K562 (cell line): ENCODE measurements around the gene SEPTIN2. TPM values are rescaled to one million over a fixed set of nuclear protein-coding genes. Genes with fewer than 3 reads are reported as not detected.

Experiments used
- ATAC-seq: fragments of 200-7000 bp; cut with Tn5 transposase; 3 replicates; pipeline ENCODE4 v1.9.1; 2020; ENCODE audit warnings: moderate library complexity
- BruUV-seq: library from RNA; stranded (reverse); fragments of 400-500 nt; replicated peaks from 2 replicates; lab custom pipeline; 2021; lab: Mats Ljungman, UMichigan
- CTCF ChIA-PET: fragments of 300-600 bp; formaldehyde crosslinking; extraction: SDS; loops from one replicate; lab custom pipeline; 2021; ENCODE audit warnings: low intra/inter-chr PET ratio; lab: Yijun Ruan, JAX
- POLR2A ChIA-PET: fragments of 300-600, 350-650 bp; sonication (Branson Sonifier 250); formaldehyde crosslinking; extraction: SDS; loops from one replicate; lab custom pipeline; 2021; ENCODE audit warnings: antibody characterized with exemption, inconsistent platforms; lab: Yijun Ruan, JAX
- DNase-seq, 4 experiments: peaks; one replicate each; pipeline versions ENCODE4 v3.0.0 to v3.0.0-alpha.2; 2011 to 2018; ENCODE audit warnings: low spot score in 3 of 4, mixed read lengths in 3 of 4; ENCODE audit errors: extremely low read depth in 1 of 4
- FAIRE-seq: peaks from 2 replicates; lab custom pipeline; 2011; peaks lifted over from hg19 to GRCh38; lab: Jason Lieb, UNC
- H2AFZ ChIP-seq: 2 replicates; pipeline ENCODE4 v1.6.0; 2011; ENCODE audit warnings: low read depth, low read length, control low read depth, inconsistent platforms
- H3K27ac ChIP-seq: fragments of 200-600 bp; 3 replicates; pipeline ENCODE4 v1.8.0; 2011; ENCODE audit warnings: low read depth, mild to moderate bottlenecking, control low read depth, inconsistent platforms, low read length, moderate library complexity, mixed read lengths; ENCODE audit errors: extremely low read depth
- H3K27me3 ChIP-seq, 2 experiments: fragments of 300-600 bp in 1 of 2; 2 replicates in 1 of 2; 3 replicates in 1 of 2; pipeline versions ENCODE4 v1.6.0 to v1.8.0; 2011; ENCODE audit warnings: inconsistent platforms in 2 of 2, low read length in 2 of 2, mild to moderate bottlenecking in 1 of 2, mixed read lengths in 1 of 2, moderate library complexity in 1 of 2; ENCODE audit not compliant: control insufficient read depth in 2 of 2, insufficient read depth in 2 of 2
- H3K36me3 ChIP-seq: fragments of 300-600 bp; 3 replicates; pipeline ENCODE4 v1.8.0; 2011; ENCODE audit warnings: mild to moderate bottlenecking, low read length, inconsistent platforms; ENCODE audit not compliant: control insufficient read depth, insufficient read depth
- H3K4me1 ChIP-seq, 2 experiments: fragments of 200-600 bp in 1 of 2; replicated peaks in 1 of 2; 2 replicates in 1 of 2; 3 replicates in 1 of 2; pipeline versions ENCODE4 v1.5.1 to v1.8.0; 2011; ENCODE audit warnings: inconsistent platforms in 2 of 2, low read length in 2 of 2, mild to moderate bottlenecking in 1 of 2, mixed read lengths in 1 of 2, moderate library complexity in 1 of 2; ENCODE audit not compliant: control insufficient read depth in 2 of 2, insufficient read depth in 2 of 2
- H3K4me2 ChIP-seq: 2 replicates; pipeline ENCODE4 v1.6.1; 2011; ENCODE audit warnings: low read length, control low read depth, inconsistent platforms, mixed read lengths; ENCODE audit not compliant: insufficient read depth
- H3K4me3 ChIP-seq: fragments of 200-600 bp; sonication (generic), shearing (Covaris generic); 2 replicates; pipeline ENCODE4 v1.5.1; 2016; ENCODE audit warnings: control low read depth, inconsistent platforms
- H3K79me2 ChIP-seq: fragments of 200-600 bp; 3 replicates; pipeline ENCODE4 v1.8.0; 2011; ENCODE audit warnings: low read length, inconsistent platforms; ENCODE audit not compliant: control insufficient read depth, insufficient read depth
- H3K9ac ChIP-seq, 2 experiments: 2 replicates each; pipeline versions ENCODE4 v1.6.0 to v1.6.1; 2011; ENCODE audit warnings: low read depth in 2 of 2, low read length in 2 of 2, control low read depth in 1 of 2, inconsistent platforms in 1 of 2, mild to moderate bottlenecking in 1 of 2, mixed read lengths in 1 of 2; ENCODE audit not compliant: insufficient read depth in 1 of 2
- H3K9me1 ChIP-seq: one replicate; pipeline ENCODE4 v1.6.0; 2011; ENCODE audit warnings: inconsistent platforms, mild to moderate bottlenecking, low read length, moderate library complexity; ENCODE audit not compliant: control insufficient read depth, insufficient read depth
- H3K9me3 ChIP-seq: replicated peaks from 2 replicates; pipeline ENCODE4 v1.5.1; 2011; ENCODE audit warnings: low read depth, low read length, inconsistent platforms; ENCODE audit not compliant: control insufficient read depth, insufficient read depth
- H4K20me1 ChIP-seq: replicated peaks from 2 replicates; pipeline ENCODE4 v1.6.1; 2011; ENCODE audit warnings: low read length, inconsistent platforms, mixed read lengths; ENCODE audit not compliant: control insufficient read depth, insufficient read depth
- MTF1 ChIP-seq: fragments of 250-450 bp; sonication (Bioruptor Pico); IDR thresholded peaks from 2 replicates; pipeline ENCODE4 v1.9.0; 2021; ENCODE audit warnings: moderate library complexity, mild to moderate bottlenecking, inconsistent platforms, borderline replicate concordance
- POLR2H ChIP-seq: IDR thresholded peaks from 2 replicates; pipeline ENCODE4 v1.6.1; 2016; ENCODE audit warnings: missing genetic modification characterization, low read depth, mild to moderate bottlenecking, control low read depth, missing compliant biosample characterization, moderate library complexity
- TAF15 ChIP-seq: fragments of 200-400 bp; formaldehyde crosslinking; IDR thresholded peaks from 2 replicates; pipeline ENCODE4 v1.6.1; 2017; ENCODE audit warnings: mild to moderate bottlenecking, low read depth, low read length, moderate library complexity
- ZKSCAN1 ChIP-seq: fragments of 150-350 bp; IDR thresholded peaks from 2 replicates; pipeline ENCODE4 v1.6.1; 2016; ENCODE audit warnings: low read depth, low read length
- ZNF354B ChIP-seq: fragments of 250-450 bp; sonication (Bioruptor Pico); IDR thresholded peaks from 2 replicates; pipeline ENCODE4 v1.4.0; 2020
- WGBS: fragments of 100-300 bp; shearing (Covaris generic); methylation state at CpG from one replicate; pipeline ENCODE4 v1.1.6; 2016; ENCODE audit warnings: low coverage, mixed read lengths; ENCODE audit not compliant: insufficient coverage; ENCODE audit errors: missing lambda C conversion rate; 5-methylcytosine and 5-hydroxymethylcytosine counted together
- in situ Hi-C: fragments of 300-500 bp; cut with MboI; formaldehyde crosslinking; loops from 4 replicates; pipeline ENCODE4 v1.15.0; 2018; ENCODE audit warnings: inconsistent platforms, mixed read lengths
- intact Hi-C: fragments of 100-400 bp; cut with micrococcal nuclease; formaldehyde crosslinking; loops from 2 replicates; pipeline ENCODE4 v1.14.2; 2022
- polyA plus RNA-seq, 8 experiments: library from polyadenylated mRNA; depleted of rRNA in 4 of 8; stranded (reverse) in 5 of 8; unstranded in 3 of 8; fragments of >200 nt; fragmentation: Nextera tagmentation in 2 of 8; fragmentation: Illumina TruSeq in 1 of 8; extraction: Ambion mirVana in 2 of 8; extraction: Trizol in 1 of 8; gene quantifications; 2 replicates each; pipeline versions ENCODE4 v1.2.1 to v1.2.3, GENCODE V29; 2011 to 2014; ENCODE audit warnings: inconsistent platforms in 1 of 8, missing spikeins in 1 of 8
- total RNA-seq, 7 experiments: library from RNA; depleted of rRNA in 6 of 7; stranded (reverse); fragments of >200 nt in 6 of 7; fragmentation: Illumina TruSeq in 2 of 7; extraction: Trizol in 2 of 7; gene quantifications; 2 replicates each; pipeline versions ENCODE4 v1.2.1 to v1.2.3, GENCODE V29; 2011 to 2021; ENCODE audit warnings: low replicate concordance in 1 of 7

SEPTIN2 gene
- total and polyA plus RNA-seq, 9 of the 15 experiments (the other 6 are each of a cell fraction or from before 2014, with no cell fraction given), result 121 to 367 (median 166) TPM

GRCh38 chr2:241316825-241317224, 1.1 kb downstream of the SEPTIN2 start:
- no peaks in the 10 kb centered on the region for H3K9me1 ChIP-seq
- intact Hi-C loops (loop anchor here (5.0 kb wide), 1 partner anchor 40 kb away; no protein-coding TSS in a partner anchor), in situ Hi-C loops (no loop called here)
- peak overlapping the region; percentile 98 for H3K27ac ChIP-seq
- H3K27me3 ChIP-seq, result no peaks in the 10 kb centered on the region
- H4K20me1 ChIP-seq, result peaks cover 20% of the 10 kb centered on the region
- 0% methylated on average over 4 of the region's 4 CpGs for WGBS
- H3K9me3 ChIP-seq, result no peaks in the 10 kb centered on the region
- peak overlapping the region; percentile 99 to 100 for H3K9ac ChIP-seq
- H3K36me3 ChIP-seq, result peaks cover 45% of the 10 kb centered on the region; the same call in 2 of the 3 replicates
- ChIA-PET POLR2A (interaction anchor here (4.4 kb wide), 1 partner anchor 13 kb away, joined by 64 read pairs; no protein-coding TSS in a partner anchor), CTCF (no interaction called here)
- peak overlapping the region; percentile 93 for H3K4me3 ChIP-seq
- no peak for ATAC-seq
- peak overlapping the region; percentile 97 for H3K4me2 ChIP-seq
- H3K79me2 ChIP-seq, result peaks cover 96% of the 10 kb centered on the region
- FAIRE-seq, result peak; percentile 49
- H3K4me1 ChIP-seq, result peaks cover 13 to 37% of the 10 kb centered on the region in 2 experiments; a peak in 4 of 5 replicates
- H2AFZ ChIP-seq, result no peak overlapping the region
- TSS peak; percentile 38 for BruUV-seq
- DNase-seq, result no peak
- TF ChIP-seq ZKSCAN1 (peak; percentile 63; the same call in 1 of the 2 replicates), MTF1 (CRISPR knock-in tag) (no peak)

- Histone ChIP-seq H3K79me2 (peaks cover 95% of the 10 kb centered on the region), H2AFZ (no peak overlapping the region), H3K4me3 (peak overlapping the region; percentile 93), H3K9me3 (no peaks in the 10 kb centered on the region), H3K9me1 (no peaks in the 10 kb centered on the region), H3K36me3 (peaks cover 47% of the 10 kb centered on the region; the same call in 2 of the 3 replicates), H3K9ac (peak overlapping the region; percentile 46 to 100; a peak in 3 of 4 replicates), H3K27ac (no peak overlapping the region), H4K20me1 (peaks cover 24% of the 10 kb centered on the region), H3K4me1 (peaks cover 13 to 34% of the 10 kb centered on the region in 2 experiments; a peak in 4 of 5 replicates), H3K27me3 (no peaks in the 10 kb centered on the region), H3K4me2 (peak overlapping the region; percentile 97)
- TF ChIP-seq POLR2H (tag) (no peak), ZNF354B (no peak), TAF15 (no peak)
- CTCF ChIA-PET, result no interaction called here
- FAIRE-seq, result no peak
- BruUV-seq, result no TSS peak
- no peak for ATAC-seq
- intact Hi-C loops (loop anchor here (5.0 kb wide), 1 partner anchor 40 kb away; no protein-coding TSS in a partner anchor), in situ Hi-C loops (no loop called here)
- POLR2A ChIA-PET, result interaction anchor here (4.4 kb wide), 1 partner anchor 14 kb away, joined by 64 read pairs; no protein-coding TSS in a partner anchor
- DNase-seq, result no peak
- 6% methylated on average over 4 of the region's 4 CpGs for WGBS
Measured at GRCh38 chr2:241317391-241317790, 1.7 kb downstream of the SEPTIN2 start.
